ENCODE measurements around the gene CNDP2.
"Not testable (repeated sequence)": the region's sequence is repeated elsewhere in the genome, so short reads cannot be mapped to it uniquely, and the experiment has no call there.

CNDP2 gene

DNA sequence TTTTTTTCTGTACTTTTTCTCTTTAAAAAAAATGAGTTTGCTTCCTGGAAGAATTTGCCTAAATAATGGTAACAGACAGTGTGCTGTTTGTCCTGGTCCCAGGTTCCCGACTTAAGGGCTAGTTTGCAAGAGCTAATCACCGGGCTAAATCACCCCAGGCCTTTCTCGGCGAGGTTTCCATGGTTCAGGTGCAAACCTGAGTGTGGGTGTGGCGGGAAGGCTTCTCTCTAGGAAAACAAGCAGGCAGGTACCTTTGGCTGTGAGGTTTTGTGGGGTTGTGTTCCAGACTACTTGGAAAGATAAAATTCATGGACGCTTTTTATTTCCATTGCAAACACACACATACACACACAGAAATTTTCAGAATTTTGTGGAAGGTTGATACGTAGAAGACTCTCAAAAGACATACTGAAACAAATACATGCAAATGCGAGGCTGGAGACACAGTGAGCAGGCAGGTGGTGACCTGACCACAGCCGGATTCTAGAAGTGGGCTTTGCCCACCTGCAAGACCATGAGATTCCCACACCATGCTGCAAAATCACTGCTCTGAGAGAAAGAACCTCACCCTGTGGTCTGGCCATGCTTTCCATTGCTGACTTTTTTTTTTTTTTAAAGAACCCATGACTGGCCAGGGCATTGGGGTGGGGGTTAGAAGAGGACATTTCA is 39.0 kb downstream of the CNDP2 start:
- no peak for DNase-seq (ENCODE audit: low read depth in 3 of 3)

DNA sequence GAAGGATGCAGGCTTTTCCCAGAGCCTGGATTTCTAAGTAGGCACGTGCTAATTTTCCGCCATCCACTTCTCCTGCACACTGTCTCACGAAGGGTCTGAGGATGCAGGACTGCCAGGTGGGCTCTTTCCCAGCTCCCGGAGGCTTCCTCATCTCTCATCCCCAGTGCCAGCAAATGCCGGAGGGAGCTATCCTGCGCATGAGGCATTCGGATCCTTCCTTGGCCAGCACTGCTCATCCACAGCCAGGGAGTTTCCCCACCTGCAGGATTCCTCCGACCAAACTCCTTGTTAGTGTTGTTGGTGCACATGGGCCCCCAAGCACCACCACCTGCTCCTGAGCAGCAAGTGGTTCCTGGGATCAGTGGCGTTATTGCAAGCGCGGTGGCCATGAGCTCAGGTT is 43.1 kb downstream of the CNDP2 start:
- no peak for DNase-seq (ENCODE audit: low read depth in 3 of 3)

DNA sequence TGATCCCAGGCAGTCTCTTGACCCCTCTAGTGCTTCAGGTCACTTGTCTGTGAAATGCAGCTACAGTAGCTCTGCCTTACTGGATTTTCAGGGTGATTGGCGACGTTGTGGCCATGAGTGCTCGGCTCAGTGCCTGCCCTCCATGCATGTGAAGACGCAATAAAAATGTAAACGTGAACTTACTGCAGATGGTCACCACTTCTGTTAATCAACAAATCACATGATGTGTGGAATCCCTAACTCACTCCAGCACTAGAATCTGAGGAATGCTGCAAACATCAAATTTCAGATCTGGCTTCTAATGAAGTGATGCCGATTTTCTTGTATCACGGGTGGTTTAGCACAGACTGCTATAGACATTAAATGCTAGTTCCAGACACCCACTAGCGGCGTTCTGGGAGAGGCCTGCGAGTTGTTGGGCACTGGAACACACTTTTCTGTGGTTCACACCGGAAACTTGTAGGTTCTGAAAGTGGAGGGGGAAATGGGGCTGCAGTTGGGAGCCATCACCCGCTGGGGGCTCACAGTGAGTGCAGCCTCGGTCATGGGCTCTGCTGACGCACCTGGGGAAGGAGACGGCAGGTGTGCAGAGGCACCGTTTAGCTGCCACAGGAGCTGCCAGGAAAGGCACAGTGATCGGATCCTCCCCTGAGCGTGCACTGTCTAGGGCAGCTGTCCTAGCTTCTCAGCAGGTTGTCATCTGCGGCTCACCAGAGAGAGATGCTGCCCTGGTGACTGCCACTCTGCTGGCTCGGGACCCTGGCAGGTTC is 44.7 kb downstream of the CNDP2 start:
- DNase-seq (ENCODE audit: low read depth in 3 of 3): no peak

DNA sequence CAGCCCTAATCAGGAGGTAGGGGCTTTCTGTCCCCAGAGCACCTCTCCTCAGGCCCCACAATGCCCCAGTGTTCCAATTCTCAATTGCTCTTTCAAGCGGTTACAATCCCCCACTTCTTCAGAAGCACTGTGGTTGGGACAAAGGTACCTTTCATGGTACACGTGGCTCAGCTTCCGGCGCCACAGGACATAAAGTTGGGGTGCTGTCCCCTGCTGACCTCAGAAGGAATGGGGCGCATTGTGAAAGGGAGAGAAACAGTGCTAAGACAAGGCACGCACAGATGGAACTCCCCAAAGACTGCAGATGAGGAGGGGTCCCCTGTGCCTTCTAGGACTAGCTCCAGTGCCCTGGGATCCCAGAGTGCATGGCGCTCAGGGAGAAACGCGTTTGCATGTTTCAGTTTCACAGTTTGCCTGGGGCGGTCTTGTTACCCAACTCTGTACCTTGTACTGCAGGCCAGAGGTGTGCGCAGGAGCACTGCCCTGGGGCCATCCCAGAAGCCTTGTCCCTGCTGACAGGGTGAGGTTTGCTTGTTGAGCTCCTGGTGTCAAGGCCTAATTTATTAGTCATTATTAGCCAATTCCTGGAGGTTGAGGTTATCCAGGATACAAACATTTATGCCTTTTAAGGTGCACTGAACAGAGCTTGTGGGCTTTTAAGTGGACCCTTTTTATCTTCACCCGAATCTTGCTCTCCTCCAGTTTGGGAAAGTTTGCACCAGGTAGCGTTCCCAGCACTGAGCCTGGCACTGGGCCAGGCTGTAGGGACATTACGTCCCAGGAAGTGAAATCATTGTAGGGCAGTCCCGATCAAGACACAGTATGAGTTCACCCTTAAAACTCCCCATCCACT is 45.8 kb downstream of the CNDP2 start:
- DNase-seq (ENCODE audit: low read depth in 3 of 3): no peak

DNA sequence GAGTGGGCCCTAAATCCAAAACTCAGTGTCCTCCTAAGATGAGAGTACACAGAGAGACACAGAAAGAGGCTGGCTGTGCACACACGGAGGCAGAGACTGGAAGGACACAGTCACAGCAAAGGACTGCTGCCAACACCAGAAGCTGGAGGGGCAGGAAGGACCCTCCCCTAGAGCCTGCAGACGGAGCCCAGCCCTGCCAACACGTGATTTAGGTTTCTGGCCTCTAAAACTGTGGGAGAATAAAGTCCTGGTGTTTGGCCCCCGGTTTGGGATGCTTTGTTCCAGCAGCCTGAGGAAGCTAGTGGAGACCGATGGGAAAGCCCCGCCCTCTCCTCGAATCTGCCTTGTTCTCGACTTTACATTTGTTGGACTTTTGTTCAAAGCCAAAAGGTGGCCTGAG is 48.7 kb downstream of the CNDP2 start:
- DNase-seq (ENCODE audit: low read depth in 3 of 3): no peak

DNA sequence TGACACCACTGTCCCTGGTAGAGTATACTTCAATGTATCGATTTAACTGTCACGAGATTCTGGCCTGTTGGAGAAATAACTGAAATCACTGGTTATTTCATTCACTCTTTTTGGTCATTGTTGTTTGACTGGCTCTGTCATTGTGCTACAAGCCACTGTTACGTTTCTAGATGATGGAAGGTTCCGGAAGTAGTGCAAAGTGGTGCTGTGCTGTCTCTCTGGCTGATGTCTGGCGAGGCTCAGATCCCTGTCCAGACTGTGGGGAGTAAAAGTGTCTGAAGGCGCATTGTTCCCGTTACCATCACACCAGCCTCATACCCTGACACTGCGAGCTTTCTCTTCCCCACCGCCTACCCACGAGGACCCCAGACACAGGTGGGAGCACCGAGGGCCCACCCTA is 49.8 kb downstream of the CNDP2 start:
- DNase-seq (ENCODE audit: low read depth in 3 of 3): no peak

DNA sequence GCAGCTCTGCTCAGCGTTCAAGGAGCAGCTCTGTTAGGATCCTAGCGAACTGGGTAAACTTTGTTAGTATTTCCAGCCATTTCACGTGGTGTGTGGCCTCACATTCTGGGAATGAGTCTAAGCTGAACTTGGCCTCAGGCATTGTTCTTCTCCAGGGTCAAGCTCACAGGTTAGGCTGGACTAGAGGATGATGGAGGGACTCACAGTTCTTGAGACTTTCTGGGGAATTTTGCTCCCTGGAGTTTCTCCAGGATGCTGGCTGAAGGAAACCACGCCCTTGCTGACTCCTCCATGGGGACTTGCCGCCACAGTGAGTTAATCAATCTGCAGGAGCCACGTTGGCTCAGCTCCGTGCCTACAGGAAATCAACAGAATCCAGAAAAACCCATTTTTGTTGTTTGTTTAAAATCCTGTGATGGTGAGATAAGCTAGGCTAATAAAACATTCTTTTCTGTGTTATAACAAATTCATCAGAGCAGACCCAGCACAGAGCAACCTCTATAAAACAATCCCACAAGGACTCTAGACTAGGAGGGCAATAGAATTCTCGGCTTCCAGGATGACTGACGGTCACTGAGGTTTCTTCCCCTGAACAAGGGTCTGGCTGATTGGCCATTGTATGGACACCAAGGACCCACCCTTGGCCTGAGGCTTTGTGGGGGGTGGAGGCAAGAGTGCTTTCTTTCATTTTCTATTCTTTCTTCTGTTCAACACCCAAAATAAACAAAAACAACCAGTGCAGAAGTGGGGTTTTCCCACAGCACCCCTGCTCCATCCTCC is 50.8 kb downstream of the CNDP2 start:
- no peak for DNase-seq (ENCODE audit: low read depth in 3 of 3)

DNA sequence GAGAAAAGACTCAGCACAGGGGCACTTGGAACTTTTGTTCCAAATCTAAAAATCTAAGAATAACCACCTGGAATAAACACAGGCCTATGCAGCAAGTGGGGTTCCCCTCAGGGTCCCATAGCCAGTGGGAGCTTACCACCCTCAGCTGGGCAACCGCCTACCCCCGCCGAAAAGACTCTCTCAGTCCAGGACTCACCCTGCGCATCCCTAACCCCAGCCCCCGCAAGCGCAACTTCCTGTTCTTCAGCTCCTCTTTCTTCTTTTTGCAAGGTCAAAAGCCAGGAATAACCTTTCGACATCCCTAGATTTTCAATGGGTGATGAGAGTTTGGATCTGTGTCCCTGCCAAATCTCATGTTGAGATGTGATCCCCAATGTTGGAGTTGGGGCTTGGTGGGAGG is 51.7 kb downstream of the CNDP2 start:
- no peak for DNase-seq (ENCODE audit: low read depth in 3 of 3)

DNA sequence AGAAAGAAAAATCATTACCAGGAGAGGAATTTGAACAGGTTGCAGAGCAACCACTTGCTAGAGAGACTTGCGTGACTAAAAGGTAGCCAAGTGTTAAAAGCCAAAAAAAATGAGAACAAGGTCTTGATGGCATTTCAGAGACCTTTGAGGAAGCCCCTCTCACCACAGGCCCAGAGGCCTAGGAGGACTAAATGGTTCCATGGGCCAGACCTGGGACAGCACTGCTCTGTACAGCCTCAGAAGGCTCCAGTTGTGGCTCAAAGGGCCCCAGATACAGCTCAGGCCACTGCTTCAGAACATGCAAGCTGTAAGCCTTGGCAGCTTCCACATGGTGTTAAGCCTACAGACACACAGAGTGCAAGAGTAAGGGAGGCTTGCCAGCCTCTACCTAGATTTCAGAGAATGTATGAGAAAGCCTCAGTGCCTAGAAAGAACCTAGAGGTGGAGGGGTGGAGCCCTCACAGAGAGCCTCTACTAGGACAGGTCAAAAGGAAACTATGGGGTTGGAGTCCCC is 53.5 kb downstream of the CNDP2 start:
- DNase-seq (ENCODE audit: low read depth in 3 of 3): no peak

DNA sequence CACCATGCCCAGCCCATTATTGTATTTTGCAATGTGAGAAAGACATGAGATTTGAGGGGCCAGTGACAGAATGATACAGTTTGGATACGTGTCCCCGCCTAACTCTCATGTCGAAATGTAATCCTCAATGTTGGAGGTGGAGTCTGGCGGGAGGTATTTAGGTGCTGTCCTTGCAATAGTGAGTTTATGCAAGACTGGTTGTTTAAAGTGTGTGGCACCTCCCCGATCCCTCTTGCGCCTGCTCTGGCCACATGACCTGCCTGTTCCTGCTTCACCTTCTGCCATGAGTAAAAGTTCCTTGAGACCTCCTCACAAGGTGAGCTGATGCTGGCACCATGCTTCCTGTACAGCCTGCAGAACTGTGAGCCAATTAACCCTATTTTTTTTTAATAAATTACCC is 54.7 kb downstream of the CNDP2 start:
- no peak for DNase-seq (ENCODE audit: low read depth in 3 of 3)

DNA sequence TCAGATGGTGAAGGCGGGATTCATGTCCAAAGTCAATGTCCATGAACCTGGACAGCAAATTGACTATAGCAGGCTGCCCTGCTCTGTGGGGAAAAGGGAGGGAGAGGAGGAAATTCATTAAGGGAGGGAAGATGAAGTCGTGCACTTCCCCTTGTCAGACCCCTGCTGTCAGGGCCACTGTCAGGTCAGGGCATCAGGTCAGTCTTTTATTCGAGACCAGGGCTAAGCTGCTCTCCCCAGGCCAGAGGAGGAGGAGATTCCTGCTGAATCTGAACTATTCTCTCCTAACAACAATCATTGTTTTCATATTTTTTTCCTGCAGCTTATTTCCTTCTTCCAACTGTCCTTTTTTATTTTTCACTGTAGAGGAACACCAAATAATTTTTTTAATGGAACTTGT is 55.3 kb downstream of the CNDP2 start:
- no peak for DNase-seq (ENCODE audit: low read depth in 3 of 3)

DNA sequence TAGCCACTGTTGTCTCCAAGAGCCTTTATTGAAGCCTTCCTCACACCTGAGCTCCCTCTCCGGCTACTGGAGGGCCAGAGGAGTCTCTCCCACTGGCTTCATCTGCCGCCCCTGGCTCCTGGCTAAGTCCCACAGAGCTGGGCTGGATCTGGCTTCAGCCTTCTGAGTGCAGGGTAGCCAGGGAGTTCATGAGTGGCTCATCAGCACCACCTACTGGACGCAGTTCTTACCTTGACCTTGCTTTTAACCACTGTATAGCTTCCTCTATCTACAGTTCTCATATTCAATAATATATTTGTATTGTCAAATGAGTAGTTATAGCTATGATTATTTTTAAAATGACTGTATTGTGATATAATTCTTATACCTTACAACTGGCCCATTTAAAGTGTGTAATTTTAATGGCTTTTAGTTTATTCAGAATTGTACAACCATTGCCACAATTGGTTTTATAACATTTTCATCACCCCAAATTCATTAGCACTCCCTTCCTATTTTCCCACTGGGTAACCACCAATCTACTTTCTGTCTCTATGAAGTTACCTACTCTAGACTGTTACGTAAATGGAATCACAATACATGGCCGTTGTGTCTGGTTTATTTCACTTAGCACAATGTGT is 55.9 kb downstream of the CNDP2 start:
- DNase-seq (ENCODE audit: low read depth in 3 of 3): peak; percentile 45 to 55 (median 53)

DNA sequence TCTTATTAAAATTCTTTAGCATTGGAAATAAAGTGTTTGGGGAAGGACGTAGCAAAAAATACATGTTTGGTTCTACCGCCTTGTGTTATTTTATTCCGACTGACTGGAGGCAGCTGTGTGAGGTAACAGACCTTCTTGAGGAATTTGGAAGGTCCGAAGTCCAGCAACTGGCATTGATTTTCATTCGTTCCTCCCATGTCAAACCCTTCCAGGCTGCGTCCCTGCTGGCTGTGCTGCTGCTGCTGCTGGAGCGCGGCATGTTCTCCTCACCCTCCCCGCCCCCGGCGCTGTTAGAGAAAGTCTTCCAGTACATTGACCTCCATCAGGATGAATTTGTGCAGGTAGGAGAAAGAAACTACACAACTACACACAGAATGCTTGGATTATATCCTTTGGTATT is 60.0 kb downstream of the CNDP2 start:
- no peak for DNase-seq (ENCODE audit: low read depth in 3 of 3)

DNA sequence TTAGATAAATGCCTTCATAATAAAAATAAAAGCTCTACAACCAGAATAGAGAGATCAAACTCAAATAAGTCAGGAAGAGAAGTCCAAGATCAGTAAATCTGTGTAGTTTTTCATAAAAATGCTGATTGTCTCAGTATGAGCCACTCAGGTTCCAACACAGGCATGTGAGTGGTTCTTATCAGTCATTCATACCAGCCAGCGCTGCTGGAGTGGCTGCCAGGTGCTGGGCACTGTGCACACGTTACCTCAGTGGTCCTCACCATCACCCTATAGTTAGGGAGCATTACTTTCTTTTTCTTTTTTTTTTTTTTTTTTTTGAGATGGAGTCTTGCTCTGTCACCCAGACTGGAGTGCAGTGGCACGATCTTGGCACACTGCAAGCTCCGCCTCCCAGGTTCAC is 61.9 kb downstream of the CNDP2 start:
- DNase-seq (ENCODE audit: low read depth in 3 of 3): no peak

DNA sequence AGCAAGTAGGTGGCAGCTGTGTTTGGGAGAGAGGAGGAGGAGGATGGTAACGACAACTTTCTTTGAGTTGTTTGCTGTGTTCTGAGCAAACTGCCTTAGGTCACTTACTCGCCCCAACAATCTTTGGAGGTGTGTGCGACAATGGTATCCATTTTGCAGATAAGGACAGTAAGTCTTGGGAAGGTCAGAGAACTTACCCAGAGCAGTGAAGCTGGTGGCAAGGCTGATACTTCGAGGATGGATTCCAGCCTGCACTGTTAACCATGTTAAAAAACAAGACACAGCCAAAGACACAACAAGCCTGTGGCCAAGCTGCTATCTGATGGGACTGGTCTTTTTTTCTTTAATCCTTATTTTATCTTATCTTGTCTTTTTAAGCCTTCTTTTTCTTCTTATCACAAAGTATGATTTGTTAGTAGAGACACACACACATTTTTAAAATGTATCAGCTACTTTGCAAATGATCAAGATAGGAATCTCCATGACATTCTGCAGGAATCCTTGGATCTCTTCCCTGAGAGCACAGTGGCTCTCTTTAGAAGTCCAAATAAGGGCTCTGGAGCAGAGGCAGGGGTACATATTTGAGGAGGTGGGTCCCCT is 66.1 kb downstream of the CNDP2 start:
- DNase-seq (ENCODE audit: low read depth in 3 of 3): no peak

DNA sequence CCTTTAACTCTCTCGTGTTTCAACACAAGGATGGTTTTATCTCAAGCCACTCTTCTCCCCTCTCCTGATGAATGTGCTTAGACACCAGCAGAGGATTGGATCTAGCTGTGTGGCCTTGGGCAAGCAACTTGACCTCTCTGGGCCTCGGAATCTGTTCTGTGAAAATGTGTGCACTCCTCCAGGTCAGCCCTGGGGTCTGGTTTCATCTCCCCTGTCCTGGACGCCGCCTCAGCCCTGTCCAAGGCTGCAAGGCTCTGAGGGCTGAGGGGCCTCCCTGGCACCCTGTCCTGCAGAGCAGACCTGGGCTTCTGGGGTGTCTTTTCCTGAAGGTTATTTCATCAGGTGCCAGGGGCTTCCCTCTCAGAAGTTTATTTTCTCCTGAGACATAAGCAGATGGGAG is 66.6 kb downstream of the CNDP2 start:
- no peak for DNase-seq (ENCODE audit: low read depth in 3 of 3)

DNA sequence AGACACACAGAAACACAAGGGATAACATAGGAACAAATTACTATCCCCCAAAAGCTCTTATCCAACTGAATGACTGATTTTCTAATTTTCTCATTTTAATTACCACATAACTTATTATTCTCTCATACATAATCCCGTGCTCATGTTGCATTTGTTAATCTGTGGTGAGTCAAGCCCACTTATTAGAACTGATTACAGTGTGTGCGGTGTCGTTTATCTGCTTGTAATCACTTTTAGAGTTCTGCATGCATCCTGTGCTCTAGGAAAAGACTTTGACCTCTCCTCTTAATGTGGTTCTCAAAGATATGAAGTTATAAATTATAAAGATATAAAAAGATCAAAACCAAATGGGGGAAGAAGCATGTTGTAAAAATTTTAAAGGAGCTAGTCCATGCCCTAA is 67.8 kb downstream of the CNDP2 start:
- no peak for DNase-seq (ENCODE audit: low read depth in 3 of 3)

DNA sequence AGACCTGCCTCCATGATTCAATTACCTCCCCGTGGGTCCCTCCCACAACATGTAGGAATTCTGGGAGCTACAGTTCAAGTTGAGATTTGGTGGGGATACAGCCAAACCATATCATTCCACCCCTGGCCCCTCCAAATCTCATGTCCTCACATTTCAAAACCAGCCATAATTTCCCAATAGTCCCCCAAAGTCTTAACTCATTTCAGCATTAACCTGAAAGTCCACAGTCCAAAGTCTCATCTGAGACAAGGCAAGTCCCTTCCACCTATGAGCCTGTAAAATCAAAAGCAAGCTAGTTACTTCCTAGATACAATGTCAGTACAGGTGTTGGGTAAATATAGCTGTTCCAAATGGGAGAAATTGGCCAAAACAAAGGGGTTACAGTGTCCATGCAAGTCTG is 69.0 kb downstream of the CNDP2 start:
- DNase-seq (ENCODE audit: low read depth in 3 of 3): not testable (repeated sequence)

DNA sequence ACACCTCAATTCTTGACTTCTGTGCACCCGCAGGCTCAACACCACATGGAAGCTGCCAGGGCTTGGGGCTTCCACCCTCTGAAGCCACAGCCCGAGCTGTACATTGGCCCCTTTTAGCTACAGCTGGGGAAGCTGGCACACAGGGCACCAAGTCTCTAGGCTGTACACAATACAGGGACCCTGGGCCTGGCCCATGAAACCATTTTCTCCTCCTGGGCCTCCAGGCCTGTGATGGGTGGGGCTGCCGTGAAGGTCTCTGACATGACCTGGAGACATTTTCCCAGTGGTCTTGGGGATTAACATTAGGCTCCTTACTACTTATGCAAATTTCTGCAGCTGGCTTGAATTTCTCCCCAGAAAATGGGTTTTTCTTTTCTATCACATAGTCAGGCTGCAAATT is 69.8 kb downstream of the CNDP2 start:
- not testable (repeated sequence) for DNase-seq (ENCODE audit: low read depth in 3 of 3)

DNA sequence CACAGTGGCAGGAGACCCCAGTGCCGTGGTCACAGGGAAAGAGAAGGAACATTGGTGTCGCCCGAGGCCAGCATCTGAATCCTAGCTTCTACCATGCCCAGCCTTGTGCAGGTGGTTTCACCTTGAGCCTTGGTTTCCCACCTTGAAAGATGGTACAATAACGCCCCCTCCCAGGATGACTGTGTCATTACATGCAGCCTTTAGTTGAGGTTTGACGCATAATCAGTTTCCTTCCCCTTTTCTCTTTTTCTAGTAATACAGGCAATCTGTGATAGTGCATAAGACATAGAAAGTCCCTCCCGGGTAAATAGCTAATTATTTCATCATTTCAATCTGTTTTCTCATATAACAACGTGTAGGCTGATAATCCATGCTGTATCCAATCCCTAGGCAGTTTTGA is 71.7 kb downstream of the CNDP2 start:
- no peak for DNase-seq (ENCODE audit: low read depth in 3 of 3)

DNA sequence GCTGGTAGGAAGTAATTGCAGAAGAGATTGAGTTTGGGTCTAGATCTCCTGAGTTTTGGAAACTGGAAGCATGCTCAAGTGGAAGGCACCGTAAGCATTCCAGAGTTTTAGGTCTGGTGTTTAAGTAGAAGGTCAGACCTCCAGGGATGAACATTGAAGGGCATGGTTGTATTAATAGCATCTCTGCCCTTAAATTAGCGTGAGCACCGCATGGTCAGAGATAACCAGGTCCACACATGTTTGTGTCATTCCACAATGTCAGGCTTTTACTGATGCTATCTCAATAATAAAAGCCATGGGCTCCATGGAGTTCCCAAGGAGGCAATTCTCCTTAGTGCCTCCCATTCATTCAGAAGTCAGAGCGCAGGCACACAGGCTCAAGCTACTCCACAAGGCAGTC is 73.2 kb downstream of the CNDP2 start:
- no peak for DNase-seq (ENCODE audit: low read depth in 3 of 3)
